Embryonic facial prominence (tissue), 1 donor: ENCODE data around the gene SARS2.
"Not testable (repeated sequence)": the region's sequence is repeated elsewhere in the genome, so short reads cannot be mapped to it uniquely, and the experiment has no call there.

Experiments used
- DNase-seq: peaks from one replicate; pipeline ENCODE4 v3.0.0-alpha.2; 2016; ENCODE audit errors: extremely low spot score

The SARS2 gene

GRCh38 chr19:38892841-38893240 lies 37.7 kb downstream of the SARS2 start:
- DNase-seq, result no peak

- DNase-seq, result no peak
Measured at GRCh38 chr19:38891771-38892170, 38.8 kb downstream of the SARS2 start.

- DNase-seq, result no peak
Measured at GRCh38 chr19:38890686-38891085, 39.9 kb downstream of the SARS2 start.

DNA sequence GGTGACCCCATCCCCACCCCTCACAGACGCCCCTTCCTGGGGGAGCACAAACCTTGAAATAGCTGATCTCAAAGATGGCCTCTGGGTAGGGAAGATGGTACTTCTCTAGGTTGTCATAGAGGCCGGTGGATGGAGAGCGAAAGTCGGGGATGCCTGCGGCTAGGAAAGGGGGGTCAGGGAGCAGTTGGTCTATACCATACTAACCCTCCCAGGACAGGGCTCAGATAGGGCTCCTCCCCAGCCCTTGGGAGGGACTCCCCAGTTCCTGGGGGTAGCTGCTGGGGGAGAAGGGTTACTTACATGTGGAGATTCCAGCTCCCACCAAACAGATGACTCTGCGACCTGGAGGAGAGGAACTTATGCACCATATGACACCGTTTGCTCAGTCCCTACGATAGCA lies 40.8 kb downstream of the SARS2 start:
- DNase-seq, result no peak

DNA sequence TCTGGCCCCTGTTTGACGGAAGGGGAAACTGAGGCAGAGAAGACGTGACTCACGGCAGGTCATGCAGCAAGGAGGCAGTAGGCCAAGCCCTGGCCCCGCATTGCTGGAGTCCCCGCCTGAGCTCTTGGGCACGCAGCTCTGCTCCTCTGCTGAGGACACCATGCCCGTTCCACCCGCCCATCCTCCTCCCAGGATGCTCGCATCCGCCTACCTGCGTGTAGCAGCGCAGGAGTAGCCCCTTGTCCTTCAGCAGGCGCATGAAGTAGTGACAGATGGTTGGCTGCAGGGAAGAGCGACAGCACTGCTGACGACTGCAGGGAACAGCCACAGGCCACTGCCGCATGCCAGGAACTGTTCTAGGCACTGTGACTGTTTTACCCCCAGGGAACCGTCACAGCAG lies 41.7 kb downstream of the SARS2 start:
- no peak for DNase-seq

DNA sequence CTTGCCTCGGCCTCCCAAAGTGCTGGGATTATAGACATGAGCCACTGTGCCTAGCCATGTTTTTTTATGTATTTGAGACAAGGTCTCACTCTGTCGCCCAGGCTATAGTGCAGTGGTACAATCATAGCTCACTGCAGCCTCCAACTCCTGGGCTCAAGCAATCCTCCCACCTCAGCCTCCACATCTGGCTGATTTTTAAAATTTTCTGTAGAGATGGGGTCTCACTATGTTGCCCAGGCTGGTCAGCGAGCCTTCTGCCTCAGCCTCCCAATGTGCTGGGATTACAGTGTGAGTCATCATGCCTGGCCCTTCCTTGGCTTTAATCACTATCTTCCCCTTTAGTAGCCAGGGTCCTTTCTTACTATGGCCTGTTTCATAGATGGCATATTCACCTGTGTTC lies 45.9 kb downstream of the SARS2 start:
- not testable (repeated sequence) for DNase-seq

- DNase-seq, result no peak
Measured at GRCh38 chr19:38883286-38883685, 47.3 kb downstream of the SARS2 start.

DNA sequence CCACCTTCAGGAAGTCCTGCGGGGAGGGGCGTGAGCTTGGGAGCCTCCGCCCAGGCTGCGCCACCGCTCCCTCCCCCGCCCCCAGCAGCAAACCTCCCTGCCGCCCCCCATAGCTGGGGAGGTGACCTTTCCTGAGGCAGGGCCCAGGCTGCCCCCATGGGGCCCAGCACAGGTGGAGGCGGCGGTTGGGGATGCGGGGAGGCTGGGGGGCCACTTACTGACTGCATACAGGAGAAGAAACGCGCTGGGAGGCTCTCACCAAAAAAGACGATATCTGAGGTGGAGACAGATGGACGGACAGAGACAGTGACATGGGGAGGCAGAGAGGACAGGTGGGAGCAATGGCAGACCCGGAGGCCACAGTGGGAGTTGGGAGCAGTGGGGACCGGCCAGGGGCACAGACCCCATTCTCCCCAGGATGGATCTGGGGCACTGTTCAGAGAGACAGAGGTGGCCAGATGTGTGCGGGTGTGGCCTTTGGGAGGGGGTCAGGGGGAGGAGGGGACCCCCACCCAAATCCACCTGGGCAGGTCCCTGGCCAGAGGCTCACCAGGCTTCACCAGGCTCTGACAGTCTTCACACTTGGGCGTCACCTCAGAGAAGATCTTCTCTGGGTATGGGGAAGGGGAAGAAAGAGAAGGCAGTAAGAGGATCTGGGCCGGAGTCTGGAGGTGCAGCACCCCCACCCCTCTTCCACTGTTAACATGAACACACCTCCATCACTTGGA lies 49.5 kb downstream of the SARS2 start:
- no peak for DNase-seq

GRCh38 chr19:38880076-38880881 lies 50.3 kb downstream of the SARS2 start:
- no peak for DNase-seq

DNA sequence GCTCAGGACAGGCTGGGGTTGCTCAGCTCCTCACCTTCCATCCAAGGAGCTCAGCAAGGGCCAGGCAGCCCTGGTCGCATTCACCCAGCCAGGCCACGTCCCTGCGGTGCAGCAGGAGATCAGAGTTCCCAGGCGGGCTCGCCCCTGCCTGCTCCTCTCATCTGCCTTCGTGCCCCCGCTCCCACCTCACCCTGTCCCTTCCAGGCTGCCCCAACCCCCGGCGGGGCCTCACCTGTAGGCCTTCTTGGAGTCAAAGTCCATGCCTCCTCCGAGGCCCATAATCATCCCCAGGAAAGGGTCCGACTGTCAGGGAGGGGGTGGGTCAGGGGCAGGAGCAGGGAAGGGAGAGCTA lies 51.2 kb downstream of the SARS2 start:
- DNase-seq, result no peak

DNA sequence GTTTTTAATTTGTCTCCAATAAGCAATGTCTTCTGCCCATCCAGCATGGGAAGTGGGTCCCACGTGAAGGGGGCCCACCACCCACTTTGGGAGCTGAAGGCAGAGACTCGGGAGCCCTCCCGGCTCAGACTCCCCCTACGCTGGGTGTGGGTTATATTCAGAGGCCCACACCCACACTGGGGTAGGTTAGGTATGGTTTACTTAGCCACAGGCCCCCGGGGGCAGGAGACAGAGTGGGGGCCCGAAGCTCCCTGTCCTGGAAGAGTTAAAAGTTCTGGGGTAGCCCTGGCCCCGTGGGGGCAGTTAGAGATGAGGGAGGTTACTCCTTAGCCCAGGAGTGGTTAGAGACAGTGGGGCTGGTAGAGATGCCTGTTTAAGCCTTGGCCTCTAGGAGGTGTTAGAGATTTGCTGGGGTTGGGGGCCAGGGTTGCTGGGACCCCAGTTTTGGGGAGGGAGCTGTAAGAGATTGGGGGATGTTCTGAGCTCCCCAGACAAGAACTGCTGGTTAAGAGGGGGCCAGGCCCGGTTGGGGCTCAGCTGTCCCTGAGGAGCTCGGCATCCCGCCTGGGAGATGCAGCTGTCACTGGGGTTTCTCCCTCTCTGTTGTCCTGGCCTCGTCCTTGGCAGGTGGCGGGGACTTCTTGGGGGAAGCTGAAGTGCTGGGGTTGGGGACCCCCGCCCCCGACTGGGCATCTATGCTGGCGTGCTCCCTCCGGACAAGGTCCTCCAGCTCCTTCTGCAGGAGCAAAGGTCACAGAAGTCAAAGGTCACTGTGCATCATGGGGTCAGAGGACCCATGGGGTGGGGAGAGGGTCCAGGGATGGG lies 51.8 kb downstream of the SARS2 start:
- no peak for DNase-seq

- no peak for DNase-seq
Measured at GRCh38 chr19:38877781-38878574, 52.6 kb downstream of the SARS2 start, which contains the start of gene RINL. TSS of gene RINL (minus strand) at chr19:38878275. CDS start at chr19:38876742, 1,533 bp downstream.

GRCh38 chr19:38875656-38876395 lies 54.7 kb downstream of the SARS2 start:
- DNase-seq, result no peak

GRCh38 chr19:38873400-38873799 lies 57.2 kb downstream of the SARS2 start:
- not testable (repeated sequence) for DNase-seq

DNA sequence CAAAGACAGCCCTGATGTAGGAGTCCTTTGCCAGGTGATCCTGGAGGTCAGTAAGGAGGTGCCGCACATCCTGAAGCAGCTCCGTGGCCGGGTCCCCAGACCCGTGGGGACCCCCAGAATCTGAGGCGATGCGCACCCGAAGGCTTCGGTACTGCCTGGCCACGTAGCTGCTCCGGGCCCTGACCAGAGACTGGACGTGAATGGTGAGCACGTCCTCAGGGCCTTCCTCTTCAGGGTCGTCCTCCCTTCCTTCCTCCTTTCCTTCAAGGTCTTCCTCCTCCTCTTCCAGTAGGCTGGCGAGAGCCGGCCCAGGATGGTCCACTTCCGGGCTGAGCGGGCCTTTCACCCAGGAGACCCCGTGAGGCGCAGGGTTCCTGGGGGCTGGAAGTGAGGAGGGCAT lies 60.0 kb downstream of the SARS2 start:
- DNase-seq, result no peak

DNA sequence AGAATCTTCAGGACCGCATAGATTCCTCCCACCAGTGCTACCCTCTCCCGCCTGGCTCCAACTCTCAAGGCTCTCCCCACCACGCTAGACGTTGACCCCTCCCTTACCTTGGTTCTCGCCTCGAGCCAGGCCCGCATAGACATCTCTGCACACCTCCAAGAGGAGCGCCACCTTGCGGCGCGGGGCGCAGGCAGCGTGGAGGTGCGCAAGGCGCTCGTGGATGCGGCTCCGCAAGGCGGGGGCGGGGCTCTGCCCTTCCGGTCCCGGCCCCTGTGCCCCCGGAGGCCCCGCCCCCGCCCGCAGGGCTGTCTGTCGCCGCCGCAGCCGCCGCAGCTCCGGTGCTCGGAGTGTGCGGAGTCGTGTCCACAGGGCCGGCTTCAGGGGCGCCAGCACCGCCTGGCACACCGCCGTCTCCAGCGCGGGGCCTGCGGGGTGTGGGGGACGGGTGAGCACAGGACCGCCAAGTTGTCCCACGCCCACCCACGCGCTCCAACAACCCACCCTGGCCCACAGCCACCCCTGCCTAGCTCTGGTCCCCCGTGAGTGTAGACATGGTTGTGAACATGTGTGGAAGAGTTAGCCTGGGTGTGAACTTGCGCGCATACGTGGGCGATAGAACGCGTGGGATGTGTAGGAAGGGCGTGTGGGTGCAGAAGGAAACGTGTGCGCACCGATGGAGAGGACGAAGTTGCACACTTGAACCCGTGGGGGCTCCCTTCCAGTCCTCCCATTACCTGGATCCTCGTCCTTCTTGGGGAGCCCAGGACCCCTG lies 60.5 kb downstream of the SARS2 start:
- DNase-seq, result no peak

DNA sequence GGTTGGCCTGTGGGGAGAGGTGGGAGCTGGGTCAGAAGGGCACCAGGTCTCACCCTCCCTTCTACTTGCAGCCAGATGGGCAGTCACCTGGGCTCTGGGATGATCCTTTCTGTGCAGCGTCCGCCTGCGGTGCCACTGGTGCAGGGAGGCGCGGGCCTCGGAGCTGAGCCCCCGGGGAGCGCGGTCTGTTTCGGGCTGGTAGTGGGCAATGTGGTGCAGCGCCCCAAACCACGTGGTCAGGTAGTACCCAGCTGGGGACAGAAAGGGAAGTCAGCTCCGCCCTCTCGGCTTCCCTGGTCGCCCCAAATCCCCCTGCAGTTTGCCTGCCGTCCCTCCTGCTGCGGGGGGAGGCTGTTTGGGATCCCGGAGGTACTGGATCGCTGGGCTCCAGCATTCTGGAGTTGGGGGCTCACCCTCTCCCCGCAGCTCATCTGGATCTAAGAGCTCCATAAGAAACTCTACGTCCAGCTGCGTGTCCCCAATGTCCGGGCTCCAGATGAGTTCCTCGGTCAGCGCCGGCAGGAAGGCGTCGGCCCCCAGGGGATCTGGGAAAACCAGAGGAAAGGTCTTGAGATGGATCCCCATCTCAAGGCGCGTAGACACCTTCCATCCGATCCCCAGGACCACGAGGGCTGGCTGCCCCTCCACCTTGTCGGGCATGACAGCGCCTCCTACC lies 61.3 kb downstream of the SARS2 start:
- DNase-seq, result no peak

- no peak for DNase-seq
Measured at GRCh38 chr19:38868551-38868950, 62.0 kb downstream of the SARS2 start.

- no peak for DNase-seq
Measured at GRCh38 chr19:38867171-38867780, 63.3 kb downstream of the SARS2 start.
